Measurements from ENCODE around the gene NKX6-2.

- no peak for TF ChIP-seq CTCF (IDR thresholded peaks at IDR 0.05)
- TF ChIP-seq POLR2A (IDR thresholded peaks at IDR 0.05): no peak
Measured at GRCh38 chr10:132781556-132781955, 4.4 kb downstream of the NKX6-2 start.
